Dedifferentiated amniotic fluid mesenchymal stem cell (primary cell): Measurements from ENCODE around the gene CYP1B1.
"Not testable (repeated sequence)": the region's sequence is repeated elsewhere in the genome, so short reads cannot be mapped to it uniquely, and the experiment has no call there.

ENCODE experiments used
- DNase-seq: peaks from one replicate; pipeline ENCODE4 v3.0.0-alpha.2; 2016; ENCODE audit errors: extremely low spot score

CYP1B1 gene

GRCh38 chr2:38032946-38033345 lies 43.0 kb downstream of the CYP1B1 start:
- DNase-seq: no peak

- no peak for DNase-seq
Observed at GRCh38 chr2:38030635-38031355, 45.2 kb downstream of the CYP1B1 start.

DNA sequence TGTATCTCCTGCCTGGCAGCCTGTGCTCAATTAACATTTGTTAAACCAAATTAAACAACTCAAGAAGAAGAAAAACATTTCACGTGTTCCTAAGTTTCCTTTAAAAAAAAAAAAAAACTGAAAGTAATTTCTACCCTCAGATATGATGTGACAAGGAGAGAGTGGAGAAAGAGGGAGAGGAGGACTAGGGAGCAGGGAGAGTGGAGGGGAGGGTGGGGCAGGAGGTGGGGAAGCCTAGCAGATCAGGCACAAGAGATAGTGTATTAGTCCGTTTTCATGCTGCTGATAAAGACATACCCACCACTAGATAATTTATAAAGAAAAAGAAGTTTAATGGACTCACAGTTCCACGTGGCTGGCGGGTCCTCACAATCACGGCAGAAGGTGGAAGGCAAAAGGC lies 46.4 kb downstream of the CYP1B1 start:
- no peak for DNase-seq

DNA sequence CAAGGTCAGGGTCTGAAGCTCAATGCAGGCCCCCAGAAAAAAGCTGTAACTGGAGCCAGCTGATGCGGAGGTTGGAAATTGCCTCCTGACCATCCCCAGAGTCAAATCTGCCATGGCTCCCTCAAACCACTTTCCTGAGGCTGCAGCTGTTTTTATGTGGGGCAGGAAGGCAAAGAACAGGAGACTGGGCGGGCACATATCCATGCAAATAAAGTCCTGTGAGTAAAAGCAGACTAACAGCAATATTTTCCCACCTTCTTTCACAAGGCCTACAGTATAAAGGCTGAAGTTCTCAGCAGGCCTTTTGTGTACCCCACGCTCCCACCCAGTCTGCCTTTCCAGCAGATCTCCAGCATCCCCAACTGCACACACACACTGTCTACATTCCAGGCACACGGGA lies 47.1 kb downstream of the CYP1B1 start:
- DNase-seq: no peak

- DNase-seq: no peak
Observed at GRCh38 chr2:38026846-38027245, 49.1 kb downstream of the CYP1B1 start.

DNA sequence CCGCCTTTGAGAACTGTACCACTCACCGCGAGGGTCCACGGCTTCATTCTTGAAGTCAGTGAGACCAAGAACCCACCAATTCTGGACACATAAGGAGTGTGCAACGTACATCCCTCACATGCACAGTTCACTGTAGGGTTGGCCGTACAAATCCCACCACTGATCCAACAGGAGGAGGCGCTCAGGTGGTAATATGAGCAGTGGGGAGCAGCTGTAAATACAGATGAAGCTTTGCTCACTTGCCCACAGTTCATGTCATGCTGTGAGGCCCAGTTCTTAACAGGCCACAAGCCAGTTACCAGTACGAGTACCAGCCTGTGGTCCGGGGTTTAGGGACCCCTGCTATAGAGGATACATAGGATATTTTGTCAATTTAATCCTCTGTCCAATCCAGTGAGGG lies 54.4 kb downstream of the CYP1B1 start:
- DNase-seq: no peak

DNA sequence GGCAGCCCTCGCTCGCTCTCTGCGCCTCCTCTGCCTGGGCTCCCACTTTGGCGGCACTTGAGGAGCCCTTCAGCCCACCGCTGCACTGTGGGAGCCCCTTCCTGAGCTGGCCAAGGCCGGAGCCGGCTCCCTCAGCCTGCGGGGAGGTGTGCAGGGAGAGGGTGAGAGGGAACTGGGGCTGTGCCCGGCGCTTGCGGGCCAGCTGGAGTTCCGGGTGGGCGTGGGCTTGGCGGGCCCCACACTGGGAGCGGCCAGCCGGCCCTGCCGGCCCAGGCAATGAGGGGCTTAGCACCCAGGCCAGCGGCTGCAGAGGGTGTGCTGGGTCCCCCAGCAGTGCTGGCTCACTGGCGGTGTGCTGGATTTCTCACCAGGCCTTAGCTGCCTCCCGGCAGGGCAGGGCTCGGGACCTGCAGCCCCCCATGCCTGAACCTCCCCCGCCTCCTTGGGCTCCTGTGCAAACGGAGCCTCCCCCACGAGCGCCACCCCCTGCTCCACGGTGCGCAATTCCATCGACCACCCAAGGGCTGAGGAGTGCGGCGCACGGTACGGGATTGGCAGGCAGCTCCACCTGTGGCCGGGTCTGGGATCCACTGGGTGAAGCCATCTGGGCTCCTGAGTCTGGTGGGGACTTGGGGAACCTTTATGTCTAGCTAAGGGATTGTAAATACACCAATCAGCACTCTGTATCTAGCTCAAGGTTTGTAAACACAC lies 55.4 kb downstream of the CYP1B1 start:
- not testable (repeated sequence) for DNase-seq

DNA sequence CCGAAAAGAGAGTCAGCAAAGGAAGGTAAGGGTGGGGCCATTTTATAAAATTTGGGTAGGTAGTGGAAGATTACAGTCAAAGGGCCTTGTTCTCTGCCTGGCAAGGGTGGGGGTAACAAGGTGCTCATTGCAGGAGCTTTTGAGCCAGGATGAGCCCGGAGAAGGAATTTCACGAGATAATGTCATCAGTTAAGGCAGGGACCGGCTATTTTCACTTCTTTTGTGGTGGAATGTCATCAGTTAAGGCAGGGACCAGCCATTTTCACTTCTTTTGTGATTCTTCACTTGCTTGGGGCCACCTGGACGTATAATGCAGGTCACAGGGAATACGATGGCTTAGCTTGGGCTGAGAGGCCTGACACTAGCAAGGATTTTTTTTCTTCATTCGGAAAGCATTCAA lies 58.1 kb downstream of the CYP1B1 start:
- no peak for DNase-seq
